ENCODE data around the gene SPRY1.

Gene SPRY1

GRCh38 chr4:123419885-123420755, 23.5 kb downstream of the SPRY1 start:
- DNase-seq (ENCODE audit: low read depth), result no peak
- TF ChIP-seq POLR2A (IDR thresholded peaks at IDR 0.05; ENCODE audit: extremely low read depth, insufficient read length) (no peak), CTCF (IDR thresholded peaks at IDR 0.05; ENCODE audit: low read depth, low read length) (no peak), MYC (IDR thresholded peaks at IDR 0.05; ENCODE audit: low read depth, low read length) (no peak)
- no peak overlapping the region for H3K4me3 ChIP-seq (ENCODE audit: low read depth, low read length)

GRCh38 chr4:123421227-123421936, 24.8 kb downstream of the SPRY1 start:
- TF ChIP-seq MYC (IDR thresholded peaks at IDR 0.05; ENCODE audit: low read depth, low read length) (no peak), CTCF (IDR thresholded peaks at IDR 0.05; ENCODE audit: low read depth, low read length) (no peak), MAX (IDR thresholded peaks at IDR 0.05; ENCODE audit: low read depth, low read length) (no peak), POLR2A (IDR thresholded peaks at IDR 0.05; ENCODE audit: extremely low read depth, insufficient read length) (no peak)
- DNase-seq (ENCODE audit: low read depth), result peak; percentile 54
- H3K4me3 ChIP-seq (ENCODE audit: low read depth, low read length), result no peak overlapping the region

- H3K4me3 ChIP-seq (ENCODE audit: low read depth, low read length), result no peak overlapping the region
- DNase-seq (ENCODE audit: low read depth), result no peak
- TF ChIP-seq MAX (IDR thresholded peaks at IDR 0.05; ENCODE audit: low read depth, low read length) (no peak), MYC (IDR thresholded peaks at IDR 0.05; ENCODE audit: low read depth, low read length) (no peak), POLR2A (IDR thresholded peaks at IDR 0.05; ENCODE audit: extremely low read depth, insufficient read length) (no peak), CTCF (IDR thresholded peaks at IDR 0.05; ENCODE audit: low read depth, low read length) (no peak)
Observed at GRCh38 chr4:123421937-123422781, 25.6 kb downstream of the SPRY1 start.

GRCh38 chr4:123423819-123424218, 27.2 kb downstream of the SPRY1 start:
- DNase-seq (ENCODE audit: low read depth), result peak; percentile 25
- TF ChIP-seq POLR2A (IDR thresholded peaks at IDR 0.05; ENCODE audit: extremely low read depth, insufficient read length) (no peak), MYC (IDR thresholded peaks at IDR 0.05; ENCODE audit: low read depth, low read length) (no peak), CTCF (IDR thresholded peaks at IDR 0.05; ENCODE audit: low read depth, low read length) (no peak), MAX (IDR thresholded peaks at IDR 0.05; ENCODE audit: low read depth, low read length) (no peak)
- no peak overlapping the region for H3K4me3 ChIP-seq (ENCODE audit: low read depth, low read length)

GRCh38 chr4:123427951-123428350, 31.4 kb downstream of the SPRY1 start:
- no peak for TF ChIP-seq POLR2A (IDR thresholded peaks at IDR 0.05; ENCODE audit: extremely low read depth, insufficient read length)
- H3K4me3 ChIP-seq (ENCODE audit: low read depth, low read length), result no peak overlapping the region
- no peak for DNase-seq (ENCODE audit: low read depth)

- no peak overlapping the region for H3K4me3 ChIP-seq (ENCODE audit: low read depth, low read length)
- TF ChIP-seq CTCF (IDR thresholded peaks at IDR 0.05; ENCODE audit: low read depth, low read length) (no peak), MYC (IDR thresholded peaks at IDR 0.05; ENCODE audit: low read depth, low read length) (no peak), MAX (IDR thresholded peaks at IDR 0.05; ENCODE audit: low read depth, low read length) (no peak), POLR2A (IDR thresholded peaks at IDR 0.05; ENCODE audit: extremely low read depth, insufficient read length) (no peak)
- peak; percentile 49 for DNase-seq (ENCODE audit: low read depth)
Observed at GRCh38 chr4:123430031-123430430, 33.4 kb downstream of the SPRY1 start.
